CD4-positive, alpha-beta T cell treated with Interleukin-21 for 1 hour (primary cell): ENCODE measurements around the gene SLC6A3.
"Not testable (repeated sequence)": the region's sequence is repeated elsewhere in the genome, so short reads cannot be mapped to it uniquely, and the experiment has no call there.

Experiments
- DNase-seq: peaks from one replicate; pipeline ENCODE4 v3.0.0-alpha.2; 2020

The SLC6A3 gene

DNA sequence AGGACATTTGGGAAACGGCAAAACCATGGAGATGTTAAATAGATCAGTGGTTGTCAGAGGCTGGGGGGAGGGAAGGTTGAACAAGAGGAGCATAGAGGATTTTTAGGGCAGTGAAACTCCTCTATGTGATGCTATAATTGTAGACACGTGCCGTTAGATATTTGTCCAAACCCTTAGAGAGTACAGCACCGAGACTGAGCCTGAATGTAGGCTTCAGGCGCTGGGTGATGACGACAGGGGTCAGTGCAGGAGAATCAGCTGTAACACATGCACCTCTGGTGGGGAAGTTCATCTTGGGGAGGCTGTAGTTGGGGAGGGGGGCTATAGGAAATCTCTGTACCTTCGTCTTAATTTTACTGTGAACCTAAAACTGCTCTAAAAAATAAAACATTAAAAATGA lies 78.1 kb downstream of the SLC6A3 start:
- no peak for DNase-seq

GRCh38 chr5:1366514-1366913 lies 78.7 kb downstream of the SLC6A3 start:
- DNase-seq = no peak

DNA sequence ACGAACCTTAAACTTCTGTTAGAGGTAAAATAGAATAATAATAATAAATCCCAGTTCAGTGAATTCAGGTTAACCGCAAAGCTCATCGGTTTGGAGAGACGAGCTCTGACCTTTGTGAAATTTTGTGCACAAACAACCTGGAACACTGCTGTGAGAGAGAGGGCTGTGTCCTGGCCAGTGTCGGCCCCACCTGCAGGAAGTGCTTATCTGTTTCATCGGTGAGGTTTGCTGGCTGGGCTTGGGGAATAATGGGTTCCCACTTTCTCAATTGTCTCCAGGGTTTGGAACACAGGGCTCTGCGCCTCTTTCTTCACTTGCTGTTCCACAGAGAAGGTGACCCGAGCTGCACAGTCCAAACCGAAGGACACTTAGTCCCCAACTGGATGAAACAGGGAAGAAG lies 81.0 kb downstream of the SLC6A3 start:
- no peak for DNase-seq

DNA sequence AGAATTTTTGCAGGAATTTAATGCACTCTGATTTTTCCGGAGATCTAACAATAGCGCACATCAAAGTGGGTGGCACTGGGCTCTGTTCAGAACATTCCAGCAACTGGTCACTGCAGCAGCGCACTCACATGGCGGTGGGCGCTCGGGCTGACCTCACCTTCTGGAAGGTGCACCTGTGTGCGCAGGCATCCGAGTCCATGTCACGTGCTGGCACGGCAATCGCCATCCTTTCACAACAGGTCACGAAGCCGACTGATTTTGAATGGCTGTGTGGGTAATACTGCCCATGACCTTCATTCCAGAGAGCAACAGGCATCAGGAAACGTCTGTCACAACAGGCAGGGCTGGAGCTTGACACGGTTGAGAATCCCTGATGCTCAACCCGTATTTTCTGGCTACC lies 81.7 kb downstream of the SLC6A3 start:
- DNase-seq = no peak

GRCh38 chr5:1363160-1363559 lies 82.1 kb downstream of the SLC6A3 start:
- DNase-seq = no peak

- DNase-seq = no peak
These were observed 82.8 kb downstream of the SLC6A3 start for GRCh38 chr5:1362242-1363015.

GRCh38 chr5:1360861-1361260 lies 84.4 kb downstream of the SLC6A3 start:
- no peak for DNase-seq

GRCh38 chr5:1360367-1360766 lies 84.9 kb downstream of the SLC6A3 start:
- DNase-seq = not testable (repeated sequence)

DNA sequence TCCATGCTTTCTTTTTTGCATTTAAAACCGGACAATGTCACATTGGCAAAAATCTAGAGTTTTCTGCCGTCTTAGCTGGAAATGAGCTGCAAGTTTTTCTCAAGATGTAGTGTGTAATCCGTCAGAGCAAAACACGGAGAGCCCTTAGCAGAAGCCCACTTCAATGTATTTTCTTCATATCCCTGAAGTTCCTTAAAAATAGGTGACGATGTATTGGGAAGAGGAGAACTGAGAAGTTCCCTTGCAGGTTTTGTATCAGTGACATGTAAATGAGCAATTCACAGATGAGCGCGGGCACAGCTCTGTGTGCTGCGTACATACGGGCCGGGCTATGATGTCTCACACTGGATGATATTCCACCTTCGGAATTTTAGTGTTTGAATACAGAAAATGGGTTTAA lies 85.5 kb downstream of the SLC6A3 start:
- DNase-seq = no peak

- no peak for DNase-seq
These were observed 86.1 kb downstream of the SLC6A3 start for GRCh38 chr5:1359031-1359645.

- DNase-seq = no peak
These were observed 86.6 kb downstream of the SLC6A3 start for GRCh38 chr5:1358726-1359025.

GRCh38 chr5:1357946-1358725 lies 87.1 kb downstream of the SLC6A3 start:
- no peak for DNase-seq

DNA sequence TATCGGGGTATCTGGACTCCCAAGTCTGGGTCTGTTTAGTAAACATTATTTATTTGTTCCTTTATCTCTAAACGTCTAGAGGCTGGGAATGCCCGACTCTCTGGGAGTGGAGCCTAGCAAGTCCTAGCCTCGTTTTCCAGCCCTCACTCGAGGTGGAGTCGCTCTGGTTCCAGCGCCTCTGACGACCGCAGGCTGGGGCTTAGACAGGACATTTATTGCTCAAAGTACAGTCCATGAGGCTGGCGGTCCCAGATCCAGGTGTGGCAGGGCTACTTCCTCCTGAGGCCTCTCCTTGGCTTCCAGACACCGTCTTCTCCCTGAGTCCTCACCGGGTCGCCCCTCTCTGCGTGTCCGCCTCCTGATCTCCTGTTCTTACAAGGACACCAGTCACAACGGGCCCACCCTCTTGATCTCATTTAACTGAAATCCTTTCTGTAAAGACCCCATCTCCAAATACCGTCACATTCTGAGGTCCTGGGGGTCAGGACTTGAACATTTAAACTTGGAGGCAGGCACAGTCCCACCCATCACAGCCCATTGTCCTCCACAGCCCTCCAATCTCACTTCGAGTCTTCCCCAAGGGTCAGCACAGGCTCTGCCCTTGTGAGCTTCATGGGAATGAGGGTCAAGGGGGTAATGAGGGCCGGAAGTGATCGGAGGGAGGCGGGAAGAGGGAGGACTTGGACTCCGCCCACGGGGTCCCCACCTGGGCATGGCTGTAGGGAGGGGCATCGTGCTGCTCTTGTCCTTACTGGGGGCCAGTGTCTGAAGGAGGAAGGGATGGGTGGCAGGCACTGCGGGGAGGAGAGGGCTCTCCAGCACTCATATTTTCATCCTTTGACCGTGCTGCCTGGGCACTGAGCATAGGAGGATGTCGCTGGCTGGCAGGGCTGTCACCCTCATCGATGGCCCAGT lies 88.1 kb downstream of the SLC6A3 start:
- no peak for DNase-seq

- DNase-seq = no peak
These were observed 90.7 kb downstream of the SLC6A3 start for GRCh38 chr5:1354576-1354975.

DNA sequence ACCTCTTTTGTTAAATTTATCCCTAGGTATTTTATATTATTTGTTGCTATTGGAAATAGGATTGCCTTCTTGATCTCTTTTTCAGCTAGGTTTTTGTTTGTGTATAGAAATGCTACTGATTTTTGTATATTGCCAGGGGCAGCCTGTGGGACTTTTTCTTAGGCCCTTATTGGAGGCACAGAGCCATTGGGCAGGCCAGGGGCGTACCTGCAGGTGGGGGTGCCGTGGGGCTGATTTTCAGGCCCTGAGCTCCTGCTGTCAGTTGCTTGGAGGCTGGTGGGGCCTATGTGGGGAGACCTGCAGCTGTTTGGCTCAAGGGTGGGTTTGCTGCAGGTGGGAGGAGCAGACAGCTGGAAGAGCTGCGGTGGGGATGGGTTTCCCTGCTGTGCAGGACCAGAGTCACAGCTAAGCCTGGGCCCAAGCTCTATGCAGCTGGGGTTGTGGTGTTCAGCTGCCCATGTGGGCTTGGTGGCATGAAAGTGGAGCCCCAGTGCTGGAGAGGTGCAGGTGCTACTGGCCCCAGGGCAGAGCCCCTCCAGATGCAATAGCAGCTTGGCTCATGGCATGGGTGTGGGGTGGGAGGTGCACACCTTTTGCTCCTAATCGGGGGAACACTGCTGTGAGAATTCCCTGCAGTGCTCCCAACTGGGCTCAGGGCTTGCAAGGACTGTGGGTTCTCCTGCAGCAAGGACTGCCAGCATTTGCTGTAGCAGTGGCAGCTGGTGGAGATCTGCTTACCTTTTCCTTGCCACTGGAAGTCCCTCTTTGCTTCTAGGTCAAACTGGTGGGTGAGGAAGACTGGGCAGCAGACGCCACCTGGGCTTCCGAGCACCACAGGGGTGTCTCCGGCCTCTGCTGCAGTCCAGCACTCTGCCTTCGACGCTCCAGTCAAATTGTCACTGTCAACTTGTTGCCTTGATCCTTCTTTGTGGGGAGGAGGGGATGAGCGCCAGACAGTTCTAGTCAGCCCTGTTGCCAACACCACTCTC lies 92.7 kb downstream of the SLC6A3 start:
- DNase-seq = no peak

- DNase-seq = no peak
These were observed 94.1 kb downstream of the SLC6A3 start for GRCh38 chr5:1351156-1351555.

- no peak for DNase-seq
These were observed 96.0 kb downstream of the SLC6A3 start for GRCh38 chr5:1349246-1349645.

DNA sequence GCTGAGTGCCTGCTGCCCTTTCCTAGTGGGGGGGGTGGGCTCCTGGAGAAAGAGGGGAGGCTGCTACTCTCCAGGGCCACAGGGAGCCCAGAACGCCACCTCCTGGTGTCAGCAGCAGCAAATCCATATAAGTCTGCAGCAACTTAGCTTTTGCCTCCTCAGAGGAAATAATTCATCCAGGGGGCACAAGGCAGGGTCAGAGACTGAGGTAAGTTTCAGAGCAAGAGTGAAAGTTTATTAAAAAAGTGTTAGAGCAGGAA lies 96.3 kb downstream of the SLC6A3 start:
- DNase-seq = no peak

DNA sequence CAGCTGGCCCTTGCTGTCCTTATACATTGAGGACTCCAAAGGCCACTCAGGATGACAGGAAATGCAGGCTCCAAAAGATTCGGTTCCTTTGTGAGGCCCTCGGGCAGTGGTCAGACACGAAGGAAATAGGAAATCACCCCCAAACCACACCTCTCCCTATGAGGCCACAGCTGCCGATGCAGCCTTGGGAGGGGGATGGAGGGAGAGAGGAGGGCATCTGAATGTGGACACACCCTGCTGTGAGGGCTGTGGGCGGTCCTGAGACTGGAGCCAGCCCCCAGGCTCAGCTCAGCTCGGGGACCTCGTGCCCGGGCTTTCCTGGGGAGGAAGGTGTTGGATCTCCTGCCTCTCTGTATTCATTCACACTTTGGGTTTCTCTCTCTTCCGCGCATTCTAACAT lies 97.7 kb downstream of the SLC6A3 start:
- DNase-seq = no peak

GRCh38 chr5:1346627-1347440 lies 98.4 kb downstream of the SLC6A3 start:
- DNase-seq = no peak
